CD14-positive monocyte (primary cell): Measurements from ENCODE around the gene KRTAP11-1. TPM values are rescaled to one million over a fixed set of nuclear protein-coding genes. Genes with fewer than 3 reads are reported as not detected.

ENCODE experiments used
- DNase-seq, 3 donors: peaks; one replicate each; pipeline ENCODE4 v3.0.0-alpha.2; 2011 to 2022
- H2AFZ ChIP-seq: 2 replicates; pipeline ENCODE4 v1.6.0; 2012; ENCODE audit warnings: mild to moderate bottlenecking, low read depth, low read length, inconsistent platforms; ENCODE audit not compliant: insufficient read depth, poor library complexity, severe bottlenecking
- H3K27ac ChIP-seq, 2 donors: 1 replicate in 1 of 2; 2 replicates in 1 of 2; pipeline ENCODE4 v1.5.1; 2012 to 2013; ENCODE audit warnings: low read length in 2 of 2, control low read depth in 1 of 2, inconsistent platforms in 1 of 2, low read depth in 1 of 2, mild to moderate bottlenecking in 1 of 2
- H3K27me3 ChIP-seq, 2 donors: one replicate each; pipeline versions ENCODE4 v1.6.0 to v1.6.1; 2011 to 2013; ENCODE audit warnings: low read length in 2 of 2; ENCODE audit not compliant: control insufficient read depth in 2 of 2, insufficient read depth in 2 of 2
- H3K36me3 ChIP-seq, 2 donors: replicated peaks in 1 of 2; 1 replicate in 1 of 2; 2 replicates in 1 of 2; pipeline versions ENCODE4 v1.5.1 to v1.6.1; 2012 to 2013; ENCODE audit warnings: low read length in 2 of 2, control low read depth in 1 of 2, inconsistent platforms in 1 of 2, mild to moderate bottlenecking in 1 of 2; ENCODE audit not compliant: insufficient read depth in 2 of 2, control insufficient read depth in 1 of 2
- H3K4me1 ChIP-seq, 2 donors: 1 replicate in 1 of 2; 2 replicates in 1 of 2; pipeline versions ENCODE4 v1.5.1 to v1.6.1; 2012 to 2013; ENCODE audit warnings: low read length in 2 of 2, control low read depth in 1 of 2, inconsistent platforms in 1 of 2, mild to moderate bottlenecking in 1 of 2, moderate library complexity in 1 of 2; ENCODE audit not compliant: insufficient read depth in 2 of 2, control insufficient read depth in 1 of 2
- H3K4me2 ChIP-seq: replicated peaks from 2 replicates; pipeline ENCODE3; 2012; ENCODE audit warnings: low read length, moderate library complexity, mild to moderate bottlenecking; ENCODE audit not compliant: poor library complexity, severe bottlenecking; ENCODE audit errors: extremely low read depth
- H3K4me3 ChIP-seq, 3 experiments: fragments of 200-600 bp in 1 of 3; sonication (generic) in 1 of 3; replicated peaks in 1 of 3; 1 replicate in 2 of 3; 2 replicates in 1 of 3; pipeline ENCODE4 v1.5.1; 2011 to 2013; ENCODE audit warnings: low read length in 3 of 3, mild to moderate bottlenecking in 3 of 3, control low read depth in 2 of 3, low read depth in 2 of 3, inconsistent platforms in 1 of 3, moderate library complexity in 1 of 3
- H3K79me2 ChIP-seq: 2 replicates; pipeline ENCODE4 v1.6.0; 2012; ENCODE audit warnings: mild to moderate bottlenecking, control low read depth, inconsistent platforms, low read length, moderate library complexity; ENCODE audit not compliant: insufficient read depth
- H3K9ac ChIP-seq: 2 replicates; pipeline ENCODE4 v1.6.0; 2017; ENCODE audit warnings: low read length, mild to moderate bottlenecking; ENCODE audit not compliant: insufficient read depth, poor library complexity, severe bottlenecking
- H3K9me3 ChIP-seq, 2 donors: replicated peaks in 1 of 2; 1 replicate in 1 of 2; 2 replicates in 1 of 2; pipeline versions ENCODE4 v1.5.1 to v1.6.1; 2012 to 2013; ENCODE audit warnings: low read length in 2 of 2, control low read depth in 1 of 2; ENCODE audit not compliant: control insufficient read depth in 1 of 2, insufficient read depth in 1 of 2
- H4K20me1 ChIP-seq: 2 replicates; pipeline ENCODE4 v1.6.0; 2012; ENCODE audit warnings: mild to moderate bottlenecking, low read length, control low read depth, moderate library complexity; ENCODE audit not compliant: insufficient read depth
- H3K27ac Mint-ChIP-seq, 7 donors: one replicate each; pipeline ENCODE4 v1.8.0; 2020; ENCODE audit warnings: mild to moderate bottlenecking in 7 of 7, mixed read lengths in 7 of 7, moderate library complexity in 6 of 7, inconsistent platforms in 2 of 7
- H3K27me3 Mint-ChIP-seq, 3 donors: one replicate each; pipeline ENCODE4 v1.8.0; 2021 to 2022; ENCODE audit warnings: low read depth in 3 of 3, mild to moderate bottlenecking in 3 of 3, mixed read lengths in 3 of 3, moderate library complexity in 3 of 3, inconsistent platforms in 1 of 3
- H3K36me3 Mint-ChIP-seq, 2 donors: one replicate each; pipeline ENCODE4 v1.8.0; 2020; ENCODE audit warnings: mixed read lengths in 2 of 2, inconsistent platforms in 1 of 2, mild to moderate bottlenecking in 1 of 2
- H3K4me1 Mint-ChIP-seq: one replicate; pipeline ENCODE4 v1.8.0; 2020; ENCODE audit warnings: mild to moderate bottlenecking, mixed read lengths
- H3K4me3 Mint-ChIP-seq, 2 donors: one replicate each; pipeline ENCODE4 v1.8.0; 2020; ENCODE audit warnings: mild to moderate bottlenecking in 2 of 2, mixed read lengths in 2 of 2, moderate library complexity in 1 of 2
- H3K9me3 Mint-ChIP-seq, 7 donors: one replicate each; pipeline ENCODE4 v1.8.0; 2020 to 2022; ENCODE audit warnings: mixed read lengths in 7 of 7, mild to moderate bottlenecking in 6 of 7, moderate library complexity in 6 of 7, inconsistent platforms in 2 of 7
- WGBS: methylation state at CpG from one replicate; pipeline ENCODE4 v1.1.5; 2013; ENCODE audit warnings: missing lambda C conversion rate; ENCODE audit not compliant: insufficient coverage; 5-methylcytosine and 5-hydroxymethylcytosine counted together
- intact Hi-C, 2 donors: fragments of 100-400 bp; cut with micrococcal nuclease; formaldehyde crosslinking; loops; one replicate each; pipeline versions ENCODE4 v1.15.0 to v1.15.1; 2023
- polyA plus RNA-seq, 3 donors: library from polyadenylated mRNA; depleted of rRNA in 1 of 3; unstranded in 2 of 3; stranded (reverse) in 1 of 3; fragments of 300-500 nt in 2 of 3; fragments of >200 nt in 1 of 3; fragmentation: Illumina TruSeq in 2 of 3; gene quantifications; 1 replicate in 2 of 3; 2 replicates in 1 of 3; pipeline ENCODE4 v1.2.3, GENCODE V29; 2012 to 2021
- TF ChIP-seq, protein P1 (sequence below): fragments of 200-600 bp; IDR thresholded peaks from one replicate; pipeline ENCODE4 v1.8.0; 2022; ENCODE audit warnings: antibody characterized with exemption, mild to moderate bottlenecking

The KRTAP11-1 gene
- polyA plus RNA-seq, 3 donors, result not detected

DNA sequence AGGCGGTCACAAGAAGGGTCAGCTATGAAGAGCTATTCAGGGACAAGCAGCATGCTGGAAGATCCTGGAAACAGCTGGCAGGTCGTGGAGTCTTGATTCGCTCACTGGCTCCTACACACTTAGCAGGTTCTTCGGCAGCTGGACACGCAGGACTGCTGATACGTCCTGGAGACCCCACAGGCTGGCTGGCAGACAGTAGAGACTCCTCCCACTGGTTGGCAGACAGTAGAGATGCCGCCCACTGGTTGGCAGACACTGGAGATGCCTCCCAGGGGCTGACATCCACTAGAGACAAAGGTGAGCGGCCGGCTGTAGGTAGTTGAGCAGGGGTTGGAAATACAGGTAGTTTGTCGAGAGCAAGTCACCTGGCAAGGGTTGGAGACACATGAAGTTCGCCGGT, 466 bp downstream of the KRTAP11-1 start:
- H3K36me3 Mint-ChIP-seq, result no peaks in the 10 kb centered on the region
- H3K27me3 ChIP-seq, result no peaks in the 10 kb centered on the region
- intact Hi-C loops, result no loop called here
- no peaks in the 10 kb centered on the region for H3K27me3 Mint-ChIP-seq
- H3K27ac Mint-ChIP-seq, result no peak overlapping the region
- H2AFZ ChIP-seq, result no peak overlapping the region
- H3K4me1 Mint-ChIP-seq, result no peaks in the 10 kb centered on the region
- no peak overlapping the region for H3K4me3 ChIP-seq
- H4K20me1 ChIP-seq, result no peaks in the 10 kb centered on the region
- H3K4me3 Mint-ChIP-seq, result no peak overlapping the region
- 75% methylated on average over 9 of the region's 12 CpGs for WGBS
- H3K9me3 Mint-ChIP-seq, result peaks cover 0 to 15% (median 2%) of the 10 kb centered on the region in 7 donors
- H3K36me3 ChIP-seq, result no peaks in the 10 kb centered on the region
- no peaks in the 10 kb centered on the region for H3K79me2 ChIP-seq
- no peaks in the 10 kb centered on the region for H3K4me1 ChIP-seq
- H3K9me3 ChIP-seq, result peaks cover 0 to 3% of the 10 kb centered on the region in 2 donors
- TF ChIP-seq, protein P1, sequence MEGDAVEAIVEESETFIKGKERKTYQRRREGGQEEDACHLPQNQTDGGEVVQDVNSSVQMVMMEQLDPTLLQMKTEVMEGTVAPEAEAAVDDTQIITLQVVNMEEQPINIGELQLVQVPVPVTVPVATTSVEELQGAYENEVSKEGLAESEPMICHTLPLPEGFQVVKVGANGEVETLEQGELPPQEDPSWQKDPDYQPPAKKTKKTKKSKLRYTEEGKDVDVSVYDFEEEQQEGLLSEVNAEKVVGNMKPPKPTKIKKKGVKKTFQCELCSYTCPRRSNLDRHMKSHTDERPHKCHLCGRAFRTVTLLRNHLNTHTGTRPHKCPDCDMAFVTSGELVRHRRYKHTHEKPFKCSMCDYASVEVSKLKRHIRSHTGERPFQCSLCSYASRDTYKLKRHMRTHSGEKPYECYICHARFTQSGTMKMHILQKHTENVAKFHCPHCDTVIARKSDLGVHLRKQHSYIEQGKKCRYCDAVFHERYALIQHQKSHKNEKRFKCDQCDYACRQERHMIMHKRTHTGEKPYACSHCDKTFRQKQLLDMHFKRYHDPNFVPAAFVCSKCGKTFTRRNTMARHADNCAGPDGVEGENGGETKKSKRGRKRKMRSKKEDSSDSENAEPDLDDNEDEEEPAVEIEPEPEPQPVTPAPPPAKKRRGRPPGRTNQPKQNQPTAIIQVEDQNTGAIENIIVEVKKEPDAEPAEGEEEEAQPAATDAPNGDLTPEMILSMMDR, result no peak
- H3K9ac ChIP-seq, result no peak overlapping the region
- no peak overlapping the region for H3K4me2 ChIP-seq
- DNase-seq, result no peak
- no peak overlapping the region for H3K27ac ChIP-seq

DNA sequence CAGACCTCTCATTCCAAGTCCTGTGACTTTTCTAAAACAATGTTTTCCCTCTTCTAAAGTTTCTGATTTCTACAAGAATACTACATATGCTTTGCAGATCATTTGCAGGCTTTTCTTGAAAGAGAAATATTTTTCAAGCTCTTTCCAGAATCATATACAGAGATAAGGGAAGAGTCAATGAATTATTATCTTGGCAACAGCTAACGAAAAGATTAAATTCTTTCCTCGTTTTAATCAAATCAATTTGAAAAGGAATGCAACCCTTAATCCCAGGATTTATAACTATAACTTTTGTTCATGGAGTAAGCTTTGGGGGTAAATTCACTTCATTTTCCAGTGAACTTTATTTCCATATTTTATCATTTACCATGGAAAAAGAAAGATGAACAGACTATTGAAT, 6.9 kb downstream of the KRTAP11-1 start:
- Mint-ChIP-seq H3K27ac (no peak overlapping the region), H3K27me3 (no peaks in the 10 kb centered on the region), H3K4me1 (no peaks in the 10 kb centered on the region), H3K9me3 (peaks cover 0 to 9% (median 5%) of the 10 kb centered on the region in 7 donors), H3K4me3 (no peak overlapping the region), H3K36me3 (no peaks in the 10 kb centered on the region)
- intact Hi-C loops, result no loop called here
- no peak overlapping the region for H3K4me3 ChIP-seq
- no peaks in the 10 kb centered on the region for H3K9me3 ChIP-seq
- H3K36me3 ChIP-seq, result no peaks in the 10 kb centered on the region
- no peaks in the 10 kb centered on the region for H3K4me1 ChIP-seq
- no peak for DNase-seq
- no peaks in the 10 kb centered on the region for H3K79me2 ChIP-seq
- no peaks in the 10 kb centered on the region for H4K20me1 ChIP-seq
- TF ChIP-seq, protein P1, result no peak
- H2AFZ ChIP-seq, result no peak overlapping the region
- H3K9ac ChIP-seq, result no peak overlapping the region
- H3K4me2 ChIP-seq, result no peak overlapping the region
- H3K27ac ChIP-seq, result no peak overlapping the region
- no peaks in the 10 kb centered on the region for H3K27me3 ChIP-seq
- no CpG with 5 or more reads among the region's 2 CpGs for WGBS
